HG03159 (cell line): ENCODE data around the gene ZNF526.

Source experiments
- ATAC-seq: cut with Tn5 transposase; IDR thresholded peaks from one replicate; pipeline ENCODE4 v1.9.1; 2021; ENCODE audit warnings: mild to moderate bottlenecking, moderate library complexity; ENCODE audit not compliant: unreplicated experiment

Gene ZNF526

DNA sequence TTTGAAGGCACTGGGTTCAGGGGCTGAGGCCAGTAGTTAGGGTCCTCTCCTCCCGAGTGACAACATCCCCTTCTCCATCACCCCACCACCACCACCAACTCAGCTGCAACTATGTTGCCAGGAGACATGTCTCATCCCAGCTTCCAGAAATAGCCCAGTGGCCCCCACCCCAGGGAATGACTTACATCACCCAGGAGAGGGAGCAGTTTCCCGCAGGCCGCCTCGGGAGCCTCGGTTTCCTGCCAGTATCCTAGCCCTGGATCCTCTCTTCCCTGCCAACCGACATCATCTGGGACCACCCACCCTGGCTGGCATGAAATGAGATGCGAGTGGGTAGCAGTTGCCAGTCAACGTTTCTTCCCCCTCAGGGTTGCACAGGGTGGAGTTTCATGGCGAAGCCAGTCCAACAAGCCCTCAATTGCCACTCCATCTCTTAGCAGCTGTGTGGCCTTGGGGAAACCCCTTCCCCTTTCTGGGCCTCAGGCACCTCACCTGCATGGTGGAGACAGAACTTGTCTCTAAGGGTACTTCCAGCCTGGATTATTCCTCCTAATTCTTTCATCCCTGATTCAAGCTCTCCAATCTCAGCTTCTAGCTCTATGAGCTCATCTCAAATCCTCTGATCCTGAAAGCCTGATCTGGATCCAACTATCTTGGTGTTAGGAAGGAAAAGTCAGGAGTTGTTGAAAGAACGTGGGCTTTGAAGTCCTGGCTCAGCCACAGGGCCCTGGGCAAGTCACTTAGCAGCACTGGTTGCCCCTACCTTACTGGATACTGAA is 26.2 kb downstream of the ZNF526 start:
- no peak for ATAC-seq

DNA sequence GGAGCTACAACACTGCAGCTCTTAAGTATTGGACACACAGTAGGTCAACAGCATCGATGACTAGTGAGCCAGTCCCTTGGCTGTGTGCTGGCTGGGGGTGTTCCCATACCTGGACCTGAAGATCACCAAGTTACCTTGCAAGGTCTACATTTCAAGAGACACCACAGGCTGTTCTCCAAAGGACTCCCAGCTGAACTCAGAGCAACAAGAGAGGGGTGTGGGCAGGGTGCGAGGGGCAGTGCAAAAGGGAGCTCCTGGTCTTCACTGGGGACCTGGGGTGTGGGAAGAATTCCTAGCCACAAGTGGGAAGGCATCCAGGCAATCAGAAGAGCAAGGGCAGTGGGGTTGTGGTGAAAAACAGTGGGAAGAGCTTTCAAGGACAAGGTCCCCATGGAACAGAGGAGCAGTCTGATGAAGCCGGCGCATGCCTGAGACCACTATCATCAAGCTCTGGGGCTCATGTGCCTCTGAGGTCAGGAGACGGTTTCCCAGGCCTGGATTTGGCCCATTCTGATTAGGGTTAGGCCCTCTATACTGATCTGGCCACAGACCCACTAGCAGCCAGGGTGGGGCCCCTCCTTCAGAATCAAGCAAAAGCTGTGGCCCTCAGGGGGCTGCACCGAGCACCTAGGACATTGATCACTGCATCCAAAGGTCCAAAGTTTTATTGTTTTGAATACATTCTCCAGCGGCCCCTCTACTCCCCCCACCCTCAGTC is 27.0 kb downstream of the ZNF526 start:
- ATAC-seq, result no peak

DNA sequence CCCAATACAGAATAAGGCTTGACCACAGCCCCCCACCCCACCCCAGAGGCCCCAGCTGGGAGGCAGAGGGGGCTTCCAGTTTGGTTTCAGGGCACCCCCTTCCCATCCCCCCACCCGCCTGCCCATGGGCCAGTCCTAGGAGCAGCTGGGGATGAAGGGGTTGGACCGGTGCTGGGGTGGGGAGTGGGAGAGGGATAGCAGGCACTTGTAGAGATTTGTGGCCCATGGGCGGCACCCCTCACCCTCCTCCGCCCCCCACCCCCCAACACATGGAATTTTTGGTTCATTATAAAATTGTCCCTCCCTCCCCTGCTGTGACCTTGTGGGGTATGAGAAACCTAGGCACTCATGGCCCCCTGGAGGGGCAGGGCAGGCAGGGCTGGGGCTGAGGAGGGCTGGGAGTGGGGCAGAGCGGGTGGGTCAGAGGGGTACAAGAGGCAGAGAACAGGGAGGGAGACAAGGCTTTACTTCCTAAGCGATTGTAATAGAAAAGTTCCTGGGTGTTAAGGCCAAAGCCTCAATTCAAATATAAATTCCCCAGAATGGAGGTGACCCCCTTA is 27.6 kb downstream of the ZNF526 start:
- no peak for ATAC-seq

DNA sequence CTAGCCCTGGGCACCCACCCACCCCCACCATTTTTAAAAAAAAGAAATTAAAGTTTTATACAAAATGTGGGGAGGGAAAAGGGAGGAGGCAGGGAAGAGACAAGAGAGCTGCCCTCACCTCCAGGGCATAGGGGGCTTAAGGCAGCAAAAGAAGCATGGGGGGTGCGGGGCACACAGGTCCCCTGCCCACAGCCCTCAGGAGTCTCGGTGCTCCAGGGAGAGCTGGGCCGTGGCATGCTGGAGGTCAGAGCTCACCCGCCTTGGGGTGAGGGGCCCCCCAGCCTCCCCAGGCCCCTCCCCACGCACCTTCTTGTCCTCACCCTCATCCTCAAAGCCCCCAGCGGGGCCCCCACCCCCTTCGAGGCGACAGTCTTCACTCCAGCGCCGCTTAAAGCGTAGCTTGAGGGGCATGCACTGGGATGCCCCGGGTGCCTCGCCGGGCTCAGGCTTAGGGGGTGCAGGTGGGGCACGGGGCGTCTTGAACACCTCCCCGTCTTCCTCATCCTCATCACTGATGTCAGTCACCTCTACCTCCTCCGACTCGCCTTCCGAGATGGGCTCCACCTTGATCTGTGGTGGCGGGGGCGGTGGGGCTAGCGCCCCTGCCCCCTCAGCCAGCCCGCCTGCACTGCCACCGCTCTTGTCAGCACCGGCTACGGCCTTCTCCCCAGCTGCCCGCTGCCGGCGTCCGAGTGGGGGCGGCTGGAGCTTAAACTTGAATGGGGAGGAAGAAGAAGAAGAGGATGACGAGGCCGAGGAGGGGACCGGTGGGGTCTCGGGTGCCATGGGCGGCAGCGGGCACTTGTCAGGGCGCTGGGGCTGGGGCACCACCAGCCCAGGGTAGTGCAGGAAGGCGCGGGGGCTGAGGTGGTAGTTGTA is 28.4 kb downstream of the ZNF526 start:
- ATAC-seq, result no peak

GRCh38 chr19:42249149-42249750 is 29.1 kb downstream of the ZNF526 start:
- no peak for ATAC-seq

DNA sequence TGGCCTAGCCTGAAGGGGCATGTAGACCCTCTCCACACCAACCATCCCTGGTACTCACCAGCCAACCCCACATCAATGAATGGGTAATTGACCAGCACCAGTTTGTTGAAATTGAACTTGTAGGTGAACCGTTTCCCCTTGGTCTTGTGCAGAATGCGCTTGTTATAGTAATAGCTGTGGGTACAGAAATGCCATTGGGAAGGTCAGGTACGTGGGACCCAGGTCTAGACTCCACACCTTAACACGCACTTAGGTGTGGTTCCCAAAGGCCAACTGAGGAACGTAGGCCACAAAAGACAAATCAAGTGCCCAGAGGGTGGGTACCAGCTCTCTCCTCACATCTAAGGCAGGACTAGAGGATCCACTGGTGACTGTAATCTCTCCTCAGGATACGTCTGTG is 29.7 kb downstream of the ZNF526 start:
- no peak for ATAC-seq

- no peak for ATAC-seq
Observed at GRCh38 chr19:42250183-42250665, 30.1 kb downstream of the ZNF526 start.

GRCh38 chr19:42250666-42251531 is 30.8 kb downstream of the ZNF526 start:
- no peak for ATAC-seq

- no peak for ATAC-seq
Observed at GRCh38 chr19:42251572-42252358, 31.7 kb downstream of the ZNF526 start.

GRCh38 chr19:42252365-42253244 is 32.5 kb downstream of the ZNF526 start:
- ATAC-seq, result no peak

DNA sequence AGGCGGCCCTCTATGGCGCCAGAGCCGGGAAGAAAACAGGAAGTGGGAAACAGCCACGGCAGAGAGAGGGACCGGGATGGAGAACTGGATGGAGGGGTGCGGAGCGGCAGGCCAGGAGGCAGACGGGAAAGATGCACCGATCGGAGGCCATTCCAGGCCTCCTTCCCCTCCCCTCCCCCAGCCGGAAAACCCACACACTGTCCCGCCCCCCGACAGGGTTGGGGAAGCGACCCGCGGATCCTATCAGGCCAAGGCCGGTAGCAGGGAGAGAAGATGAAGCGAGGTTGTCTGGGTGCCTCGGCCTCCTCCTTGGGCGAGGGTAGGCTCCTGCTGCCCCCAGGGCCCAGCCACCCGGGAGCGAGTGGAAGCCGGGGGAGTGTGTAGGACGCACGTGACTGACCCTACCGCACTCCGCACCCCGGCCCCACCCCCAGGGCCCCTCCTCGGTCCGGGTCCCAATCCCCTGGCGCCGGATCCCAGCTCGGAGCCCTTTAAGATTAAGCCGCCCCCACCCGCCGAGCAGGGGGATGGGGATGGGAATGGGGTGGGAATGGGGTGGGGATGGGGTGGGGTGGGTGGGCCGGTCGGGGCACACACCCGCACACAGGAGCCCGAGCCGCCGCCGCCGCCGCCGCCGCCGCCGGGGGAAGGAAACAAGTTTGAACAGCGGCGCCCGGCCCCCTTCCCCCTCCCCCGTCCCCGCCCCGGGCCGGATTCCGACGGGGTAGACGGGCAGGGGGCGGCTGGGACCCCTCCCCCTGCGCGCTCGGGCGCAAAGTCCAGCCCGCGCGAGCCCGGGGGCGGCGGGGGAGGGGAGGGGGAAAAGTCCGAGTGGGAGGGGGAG is 33.4 kb downstream of the ZNF526 start:
- ATAC-seq, result peak; percentile 15

- peak; percentile 29 for ATAC-seq
Observed at GRCh38 chr19:42254089-42254849, 34.2 kb downstream of the ZNF526 start.

DNA sequence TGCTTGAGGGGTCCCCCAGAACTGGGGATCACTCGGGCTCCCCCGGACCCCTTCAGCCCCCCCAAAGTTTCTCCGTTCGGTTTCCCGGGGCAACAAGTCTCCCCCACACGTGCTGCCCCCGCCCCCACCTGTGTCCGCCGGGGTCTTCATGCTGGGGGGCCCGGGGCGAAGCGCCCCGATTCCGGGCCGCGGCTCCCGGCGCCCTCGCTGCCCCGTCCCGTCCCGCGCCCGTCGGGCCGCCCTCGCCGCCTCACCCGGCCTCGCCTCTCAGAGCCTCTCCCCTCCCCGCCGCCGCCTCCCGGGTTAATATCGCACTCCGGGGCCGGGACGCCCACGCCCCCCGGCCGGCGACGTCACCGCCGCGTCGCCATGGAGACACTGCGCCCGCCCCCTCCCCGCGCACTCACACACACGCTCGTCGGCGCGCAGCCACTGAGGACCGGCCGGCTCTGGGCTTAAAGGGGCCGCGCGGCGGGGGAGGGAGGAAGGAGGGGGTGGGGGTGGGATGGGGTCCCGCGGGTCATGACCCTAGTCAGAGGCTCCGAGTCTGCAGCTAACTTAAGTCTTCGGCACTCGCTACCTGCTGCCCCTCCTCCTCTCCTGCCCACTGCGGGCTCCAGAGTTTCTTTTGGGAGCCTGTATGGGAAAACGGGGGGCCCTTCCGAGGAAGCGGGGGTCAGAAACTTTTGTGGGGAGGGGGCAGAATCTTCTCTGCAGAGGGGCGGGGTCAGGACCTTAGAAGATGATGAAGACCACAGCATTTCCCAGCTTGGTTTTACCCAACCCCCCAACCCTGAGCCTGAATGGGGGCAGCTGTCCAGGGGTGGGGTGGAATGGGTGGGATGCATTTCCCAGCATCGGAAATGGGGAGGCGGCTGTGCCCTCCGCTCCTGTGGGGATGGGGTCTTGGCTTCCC is 35.0 kb downstream of the ZNF526 start, which contains the start of gene ERF:
TSS of gene ERF (minus strand) at position 279 of the 916 bp plus-strand sequence. CDS start at position 150, 129 bp downstream.
- ATAC-seq, result peak; percentile 63

DNA sequence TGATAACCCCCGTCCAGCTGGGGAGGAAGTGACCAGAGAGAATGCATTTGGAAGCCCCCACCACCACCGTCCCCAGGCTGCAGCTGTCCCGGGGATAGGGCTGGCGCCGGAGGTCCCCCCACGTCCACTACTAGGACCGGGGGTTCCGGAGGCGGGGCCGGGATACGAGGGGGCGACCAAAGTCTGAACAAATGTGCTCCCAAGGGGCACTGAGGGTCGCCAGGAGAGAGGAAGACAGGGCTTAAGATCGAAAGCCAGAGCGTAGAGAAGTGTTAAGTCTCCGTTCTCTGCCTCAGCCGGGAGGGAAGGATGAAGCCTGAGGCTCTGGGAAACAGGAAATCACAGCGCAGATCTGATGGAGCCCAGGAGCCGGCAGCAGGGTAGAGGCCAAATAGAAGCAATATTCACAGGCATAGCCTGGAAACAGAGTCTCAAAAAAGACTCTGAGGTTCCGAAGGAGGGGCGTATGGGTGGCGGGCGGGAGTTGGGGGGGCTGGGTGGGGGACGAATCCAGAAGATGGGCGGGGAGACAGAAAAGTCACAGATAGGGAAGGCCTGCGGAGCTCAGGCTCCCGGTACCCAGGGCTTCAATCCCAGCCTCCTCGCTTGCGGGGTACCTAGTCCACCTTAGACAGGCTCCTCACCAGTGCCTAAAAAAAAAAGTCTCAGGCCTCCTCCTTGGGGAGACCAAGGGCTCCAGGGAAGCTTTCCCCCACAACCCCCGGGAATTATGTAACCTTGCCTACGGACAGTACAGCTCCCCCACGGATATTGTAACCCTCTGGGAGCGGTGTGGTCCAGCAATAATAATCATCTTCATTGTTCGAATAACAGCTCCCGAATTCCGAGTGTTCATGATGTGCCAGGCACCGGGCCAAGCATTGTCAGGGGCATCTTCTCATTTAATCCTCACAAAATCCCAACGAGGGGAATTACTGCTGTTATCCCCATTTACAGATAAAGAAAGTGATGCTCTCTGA is 35.9 kb downstream of the ZNF526 start:
- ATAC-seq, result no peak
